NK-92 (cell line): ENCODE measurements around the gene FARP1.
"Not testable (repeated sequence)": the region's sequence is repeated elsewhere in the genome, so short reads cannot be mapped to it uniquely, and the experiment has no call there.

Source experiments
- DNase-seq: peaks from one replicate; lab custom pipeline; 2025; ENCODE audit not compliant: unreplicated experiment; lab: John Stamatoyannopoulos, UW

FARP1 gene

GRCh38 chr13:98225036-98225940, 82.4 kb downstream of the FARP1 start:
- DNase-seq = no peak

GRCh38 chr13:98226496-98226895, 83.6 kb downstream of the FARP1 start:
- no peak for DNase-seq

GRCh38 chr13:98228661-98229341, 85.9 kb downstream of the FARP1 start:
- no peak for DNase-seq

GRCh38 chr13:98230762-98231161, 87.9 kb downstream of the FARP1 start:
- not testable (repeated sequence) for DNase-seq

GRCh38 chr13:98232456-98232855, 89.6 kb downstream of the FARP1 start:
- DNase-seq = no peak

DNA sequence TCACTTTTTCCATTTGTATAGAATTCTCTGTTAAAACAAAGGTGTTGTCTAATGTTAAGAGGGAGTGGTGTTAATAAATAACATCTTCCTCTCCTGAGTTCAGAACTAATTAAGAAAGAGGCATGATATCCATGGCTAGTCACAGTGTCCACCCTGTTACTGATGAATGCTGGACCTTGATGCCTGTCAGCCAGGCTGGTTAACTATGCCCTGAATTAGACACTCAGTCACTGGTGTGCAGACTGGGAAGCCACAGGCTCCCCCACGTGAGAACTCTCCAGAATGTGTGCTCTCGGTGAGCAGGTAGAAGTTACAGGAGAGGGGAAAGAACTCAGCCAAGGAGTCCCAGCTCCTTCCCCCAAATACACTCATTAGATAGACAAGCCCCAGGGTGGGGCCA, 90.2 kb downstream of the FARP1 start:
- DNase-seq = no peak

- DNase-seq = no peak
Observed at GRCh38 chr13:98234348-98234747, 91.5 kb downstream of the FARP1 start.

- DNase-seq = no peak
Observed at GRCh38 chr13:98236197-98236596, 93.3 kb downstream of the FARP1 start.

DNA sequence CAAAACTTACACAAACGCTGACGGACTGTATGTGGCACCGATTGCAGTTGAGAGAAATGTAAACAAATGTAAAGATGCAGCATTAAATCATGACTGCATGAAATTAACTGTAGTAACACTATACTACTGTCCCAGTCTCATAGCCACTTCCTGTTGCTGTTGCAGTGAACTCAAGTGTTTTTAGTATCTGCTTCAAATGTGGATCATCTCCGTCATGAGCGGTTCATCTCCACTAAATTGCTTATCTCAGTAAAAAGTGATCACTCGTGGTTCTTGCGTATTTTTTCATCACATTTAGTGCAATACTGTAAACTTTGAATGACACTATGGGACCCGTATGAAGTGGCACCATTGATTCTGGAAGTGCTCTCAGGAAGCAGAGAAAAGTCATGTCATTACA, 94.4 kb downstream of the FARP1 start:
- DNase-seq = no peak

- DNase-seq = no peak
Observed at GRCh38 chr13:98239162-98240076, 96.5 kb downstream of the FARP1 start.

DNA sequence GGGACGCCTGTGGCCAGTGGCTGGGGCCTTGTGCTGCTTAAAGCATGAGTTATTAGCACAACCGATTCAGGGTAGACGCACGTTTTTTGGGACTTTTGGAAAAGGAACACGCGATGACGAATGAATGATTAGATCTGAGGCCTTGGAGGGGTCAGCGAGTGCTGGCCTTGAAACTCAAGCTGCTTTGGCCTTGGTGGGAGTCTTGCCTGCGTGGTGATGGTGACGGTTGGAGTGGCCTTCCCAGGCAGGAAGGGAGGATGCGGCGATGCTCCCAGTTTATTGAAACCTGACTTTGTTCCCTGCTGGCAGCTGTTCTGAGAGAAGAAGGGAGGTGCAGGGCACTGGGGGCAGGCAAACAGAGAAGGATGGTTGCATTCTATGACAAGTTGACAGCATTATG, 97.2 kb downstream of the FARP1 start:
- no peak for DNase-seq

- no peak for DNase-seq
Observed at GRCh38 chr13:98240974-98241373, 98.1 kb downstream of the FARP1 start.

- DNase-seq = no peak
Observed at GRCh38 chr13:98241976-98242375, 99.1 kb downstream of the FARP1 start.

DNA sequence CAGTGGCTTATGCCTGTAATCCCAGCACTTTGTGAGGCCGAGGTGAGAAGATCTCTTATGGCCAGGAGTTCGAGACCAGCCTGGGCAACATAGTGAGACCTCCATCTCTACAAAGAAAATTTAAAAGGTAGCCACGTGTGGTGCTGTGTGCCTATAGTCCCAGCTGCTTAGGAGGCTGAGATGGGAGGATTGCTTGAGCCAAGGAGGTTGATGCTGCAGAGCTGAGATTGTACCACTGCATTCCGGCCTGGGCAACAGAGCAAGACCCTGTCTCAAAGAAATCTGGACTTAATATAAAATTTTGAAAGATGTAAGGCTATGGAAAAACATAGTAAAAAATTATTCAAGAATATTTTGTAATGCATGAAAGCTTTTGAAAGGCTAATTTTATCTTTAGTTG, 99.5 kb downstream of the FARP1 start:
- DNase-seq = no peak

GRCh38 chr13:98243929-98244272, 101.0 kb downstream of the FARP1 start:
- no peak for DNase-seq

- no peak for DNase-seq
Observed at GRCh38 chr13:98246538-98247172, 103.8 kb downstream of the FARP1 start.

- no peak for DNase-seq
Observed at GRCh38 chr13:98251708-98252107, 108.8 kb downstream of the FARP1 start.

GRCh38 chr13:98252931-98253470, 110.1 kb downstream of the FARP1 start:
- DNase-seq = no peak

- no peak for DNase-seq
Observed at GRCh38 chr13:98253526-98253925, 110.6 kb downstream of the FARP1 start.

DNA sequence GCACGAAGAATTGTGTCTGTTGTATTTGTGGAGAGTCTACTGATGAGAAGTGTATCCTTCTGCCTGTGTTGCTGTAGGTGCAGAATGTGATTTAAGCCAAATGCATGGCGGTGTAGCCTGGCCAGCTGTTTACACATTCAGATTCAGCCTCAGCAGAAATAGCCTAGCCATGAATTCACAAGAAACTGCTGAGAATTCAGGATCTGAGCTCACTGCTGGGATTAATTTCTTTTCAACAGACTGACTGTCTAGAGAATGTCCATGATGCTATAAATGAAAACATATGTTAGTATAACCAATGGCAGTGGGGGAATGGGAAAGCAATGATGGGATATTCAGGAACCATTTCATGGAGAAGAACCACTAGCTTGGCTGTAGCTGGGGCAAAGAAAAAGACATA, 111.6 kb downstream of the FARP1 start:
- no peak for DNase-seq

DNA sequence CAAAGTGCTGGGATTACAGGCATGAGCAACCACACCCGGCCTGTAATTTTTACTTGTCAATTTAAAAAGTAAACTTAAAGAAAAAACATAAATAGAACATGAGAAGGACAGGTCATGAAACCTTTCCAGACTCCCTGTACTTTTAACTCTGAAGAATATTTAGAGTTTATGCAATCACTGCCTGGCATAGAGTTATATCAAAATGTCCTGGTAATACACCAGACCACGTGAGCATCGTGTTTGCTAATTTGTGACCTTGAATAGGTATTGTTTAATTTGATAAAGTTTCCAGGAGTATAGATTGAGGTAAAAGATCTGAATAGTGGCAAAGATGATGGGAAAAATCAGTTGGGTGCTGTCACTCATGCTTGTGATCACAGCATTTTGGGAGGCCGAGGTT, 115.3 kb downstream of the FARP1 start:
- DNase-seq = no peak
